Aortic smooth muscle cell (primary cell): ENCODE measurements around the gene LRP5. TPM values are rescaled to one million over a fixed set of nuclear protein-coding genes. Genes with fewer than 3 reads are reported as not detected.

ENCODE experiments used
- total RNA-seq: library from RNA; depleted of rRNA; stranded (reverse); fragments of >200 nt; gene quantifications from 2 replicates; pipeline ENCODE4 v1.2.3, GENCODE V29; 2014

The LRP5 gene
- 59.8 TPM in 2 replicates for total RNA-seq

GRCh38 chr11:68312117-68312779 is at the start of gene LRP5:
Gene LRP5 (plus strand): TSS chr11:68312591. CDS start chr11:68312715, 124 bp downstream.

GRCh38 chr11:68271781-68272608 is 40.4 kb upstream of the LRP5 start, which contains the start of gene C11orf24:
Gene C11orf24 (minus strand): TSS chr11:68271973. CDS start chr11:68263767, 8,206 bp downstream.

GRCh38 chr11:68460741-68461574 is 148.6 kb downstream of the LRP5 start, which contains the start of gene PPP6R3:
Gene PPP6R3 (plus strand): TSS chr11:68460752. CDS start chr11:68537665, 76,913 bp downstream.

Other genes starting within 250 kb of the LRP5 start
- 7.5 and 7.8 TPM in 2 replicates for gene CHKA, start 191.2 kb upstream of the LRP5 start, total RNA-seq
- gene KMT5B, start 99.3 kb upstream of the LRP5 start, total RNA-seq, result 25.6 and 26.4 TPM in 2 replicates
- gene C11orf24, start 40.6 kb upstream of the LRP5 start, total RNA-seq, result 33.4 and 38.6 TPM in 2 replicates
- gene PPP6R3, start 148.2 kb downstream of the LRP5 start, total RNA-seq, result 122 and 123 TPM in 2 replicates